GM23248 (cell line): ENCODE measurements around the gene EMC8.

ENCODE experiments used
- EZH2 ChIP-seq: fragments of 200-600 bp; sonication (generic); IDR thresholded peaks from 2 replicates; pipeline ENCODE4 v1.6.1; 2018; ENCODE audit warnings: antibody characterized with exemption, mild to moderate bottlenecking; ENCODE audit not compliant: insufficient read depth, poor library complexity, severe bottlenecking
- EZH2phosphoT487 ChIP-seq: fragments of 200-600 bp; sonication (generic); IDR thresholded peaks from 2 replicates; pipeline ENCODE4 v1.6.1; 2018; ENCODE audit warnings: antibody characterized with exemption, moderate library complexity, mild to moderate bottlenecking, low read depth; ENCODE audit not compliant: insufficient read depth

GRCh38 chr16:85777583-85778310, 21.6 kb downstream of the EMC8 start:
- TF ChIP-seq EZH2, result no peak
- no peak for TF ChIP-seq EZH2phosphoT487
